Cerebellar cortex (tissue), 1 donor: ENCODE results near the gene PNMA3.
"Not testable (repeated sequence)": the region's sequence is repeated elsewhere in the genome, so short reads cannot be mapped to it uniquely, and the experiment has no call there.

ENCODE experiments used
- DNase-seq: peaks from one replicate; pipeline ENCODE4 v3.0.0-alpha.2; 2015; ENCODE audit warnings: low spot score

PNMA3 gene

DNA sequence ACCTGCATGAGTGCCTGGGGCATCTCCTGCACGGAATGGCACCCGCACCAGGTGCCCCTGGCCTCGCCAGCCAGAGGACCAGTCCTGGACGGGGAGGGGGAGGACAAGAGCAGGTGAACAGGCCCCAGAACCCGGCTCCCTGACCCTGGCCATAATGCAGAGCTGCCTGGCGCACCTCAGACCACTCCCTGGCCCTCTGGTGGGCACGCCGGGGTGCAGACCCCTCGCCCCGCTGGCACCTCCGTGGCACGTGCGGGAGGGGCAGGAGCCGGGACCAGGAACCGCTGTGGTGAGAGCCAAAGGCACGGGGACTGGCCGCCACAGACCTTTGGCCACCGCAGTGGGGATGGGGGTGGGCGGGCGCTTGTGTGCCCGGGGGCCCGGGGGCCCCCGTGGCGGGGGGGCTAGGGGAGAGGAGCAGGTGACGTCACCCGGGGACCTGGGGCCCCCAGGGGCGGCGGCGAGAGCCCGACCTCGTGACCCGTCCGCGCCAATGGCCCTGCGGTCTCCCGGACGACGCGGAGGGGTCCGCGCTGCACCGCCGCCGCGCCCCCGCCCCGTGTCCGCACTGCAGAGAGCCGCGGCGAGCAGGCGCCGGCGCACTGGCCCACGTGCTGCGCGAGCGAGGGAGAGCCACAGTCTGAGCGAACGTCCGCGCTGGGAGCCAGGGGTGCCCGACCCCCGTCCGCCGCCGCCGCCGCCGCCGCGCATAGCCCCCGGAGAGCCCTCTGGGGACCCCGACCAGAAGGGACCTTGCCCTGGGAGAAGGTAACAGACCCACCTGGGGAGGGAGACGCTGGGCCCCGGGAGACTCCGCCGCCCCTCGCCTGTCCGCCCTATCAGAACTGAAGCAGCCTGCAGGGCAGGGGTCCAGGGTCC is at the start of gene PNMA3:
PNMA3 (plus strand) TSS at position 600 of the 879 bp plus-strand sequence. CDS start 586 bp downstream, outside the sequence.
- DNase-seq: no peak

DNA sequence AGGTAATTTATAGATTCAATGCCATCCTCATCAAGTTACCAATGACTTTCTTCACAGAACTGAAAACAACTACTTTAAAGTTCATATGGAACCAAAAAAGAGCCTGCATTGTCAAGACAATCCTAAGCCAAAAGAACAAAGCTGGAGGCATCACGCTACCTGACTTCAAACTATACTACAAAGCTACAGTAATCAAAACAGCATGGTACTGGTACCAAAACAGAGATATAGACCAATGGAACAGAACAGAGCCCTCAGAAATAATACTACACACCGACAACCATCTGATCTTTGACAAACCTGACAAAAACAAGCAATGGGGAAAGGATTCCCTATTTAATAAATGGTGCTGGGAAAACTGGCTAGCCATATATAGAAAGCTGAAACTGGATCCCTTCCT is 39.1 kb upstream of the PNMA3 start:
- DNase-seq: not testable (repeated sequence)

GRCh38 chrX:153019166-153019565 is 37.1 kb upstream of the PNMA3 start:
- no peak for DNase-seq

DNA sequence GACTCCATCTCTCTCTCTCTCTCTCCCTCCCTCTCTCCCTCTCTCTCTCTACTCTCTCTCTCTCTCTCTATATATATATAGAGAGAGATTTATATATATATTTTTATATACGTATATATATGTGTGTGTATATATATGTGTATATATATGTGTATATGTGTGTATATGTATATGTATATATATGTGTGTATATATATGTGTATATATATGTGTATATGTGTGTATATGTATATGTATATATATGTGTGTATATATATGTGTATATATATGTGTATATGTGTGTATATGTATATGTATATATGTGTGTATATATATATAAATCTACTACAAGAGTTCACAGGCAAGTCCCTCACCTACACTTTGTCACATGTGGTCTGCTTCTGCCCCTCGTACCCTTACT is 29.8 kb upstream of the PNMA3 start:
- DNase-seq: not testable (repeated sequence)

DNA sequence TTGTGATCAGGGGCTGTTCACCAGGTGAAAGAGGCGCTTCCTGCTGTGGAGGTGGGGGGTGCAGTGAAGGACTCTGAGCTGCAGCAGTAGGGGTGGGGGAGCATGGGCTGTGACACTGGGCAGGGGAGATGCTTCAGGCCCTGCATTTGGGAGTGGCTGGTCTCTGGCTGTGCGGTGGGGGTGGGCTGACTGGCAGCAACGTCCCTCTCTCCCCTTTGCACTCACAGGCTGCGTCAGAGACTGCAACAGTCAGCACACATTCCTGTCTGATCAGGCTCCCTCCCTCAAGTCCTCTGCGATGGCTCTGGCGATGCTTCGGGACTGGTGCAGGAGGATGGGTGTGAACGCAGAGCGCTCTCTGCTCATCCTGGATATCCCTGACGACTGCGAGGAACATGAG is 27.8 kb upstream of the PNMA3 start:
- DNase-seq: not testable (repeated sequence)

- DNase-seq: no peak
Measured at GRCh38 chrX:153029162-153029561, 27.1 kb upstream of the PNMA3 start.

DNA sequence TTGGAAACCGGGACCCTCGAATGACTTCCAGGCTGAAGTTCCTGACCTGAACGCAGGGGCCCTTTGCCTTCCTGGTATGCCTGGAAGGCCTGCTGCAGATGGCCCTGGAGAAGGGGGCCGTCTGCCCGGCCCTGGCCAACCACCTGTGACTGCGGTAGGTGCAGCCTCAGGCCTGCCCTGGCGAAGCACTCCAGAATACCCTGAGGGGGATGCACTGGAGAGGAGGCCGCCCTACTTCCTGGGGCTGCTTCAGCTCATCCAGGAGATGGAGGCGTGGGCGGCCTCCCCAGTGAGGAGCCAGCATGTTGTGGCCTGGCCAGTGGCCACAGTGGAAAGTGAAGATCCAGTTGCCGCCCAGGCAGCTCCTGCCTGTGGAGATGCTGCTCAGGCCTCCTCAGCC is 26.4 kb upstream of the PNMA3 start:
- DNase-seq: no peak

GRCh38 chrX:153030801-153031200 is 25.5 kb upstream of the PNMA3 start:
- no peak for DNase-seq

DNA sequence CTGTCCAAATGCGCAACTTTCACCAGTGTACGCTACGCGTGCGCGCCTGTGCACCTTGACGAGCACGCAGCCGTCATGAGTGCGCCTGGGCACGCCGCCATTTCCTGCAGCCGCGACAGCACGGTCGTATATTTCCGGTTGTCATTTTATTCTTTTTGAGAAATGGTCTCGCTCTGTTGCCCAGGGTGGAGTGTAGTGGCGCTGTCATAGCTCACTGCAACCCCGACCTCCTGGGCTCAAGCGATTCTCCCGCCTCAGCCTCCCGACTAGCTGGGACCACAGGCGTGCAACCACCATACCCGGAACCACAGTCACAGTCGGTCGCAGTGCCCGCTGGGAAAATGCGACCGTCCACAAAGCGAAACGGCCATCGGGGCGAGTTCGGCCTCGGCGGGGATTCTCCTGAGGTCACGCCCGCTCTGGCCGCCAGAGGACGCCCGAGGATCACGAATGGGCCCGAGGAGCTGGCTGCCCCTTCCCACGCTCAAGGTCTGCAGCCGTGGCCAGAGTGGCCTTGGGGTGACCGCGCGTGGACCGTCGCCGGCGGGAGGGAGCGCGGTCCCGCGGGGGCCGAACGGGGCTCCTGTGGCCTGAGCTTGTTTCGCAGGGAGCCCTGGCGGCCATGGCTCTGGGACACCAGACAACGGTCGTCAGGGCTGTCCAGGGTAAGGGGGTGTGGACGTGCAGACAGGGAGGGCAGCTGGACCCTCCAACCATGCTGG is 23.7 kb upstream of the PNMA3 start:
- peak; percentile 43 for DNase-seq

GRCh38 chrX:153049093-153049492 is 7.2 kb upstream of the PNMA3 start:
- DNase-seq: no peak

- no peak for DNase-seq
Measured at GRCh38 chrX:153052534-153052933, 3.7 kb upstream of the PNMA3 start.

GRCh38 chrX:153057281-153057680 is 1.0 kb downstream of the PNMA3 start:
- no peak for DNase-seq

DNA sequence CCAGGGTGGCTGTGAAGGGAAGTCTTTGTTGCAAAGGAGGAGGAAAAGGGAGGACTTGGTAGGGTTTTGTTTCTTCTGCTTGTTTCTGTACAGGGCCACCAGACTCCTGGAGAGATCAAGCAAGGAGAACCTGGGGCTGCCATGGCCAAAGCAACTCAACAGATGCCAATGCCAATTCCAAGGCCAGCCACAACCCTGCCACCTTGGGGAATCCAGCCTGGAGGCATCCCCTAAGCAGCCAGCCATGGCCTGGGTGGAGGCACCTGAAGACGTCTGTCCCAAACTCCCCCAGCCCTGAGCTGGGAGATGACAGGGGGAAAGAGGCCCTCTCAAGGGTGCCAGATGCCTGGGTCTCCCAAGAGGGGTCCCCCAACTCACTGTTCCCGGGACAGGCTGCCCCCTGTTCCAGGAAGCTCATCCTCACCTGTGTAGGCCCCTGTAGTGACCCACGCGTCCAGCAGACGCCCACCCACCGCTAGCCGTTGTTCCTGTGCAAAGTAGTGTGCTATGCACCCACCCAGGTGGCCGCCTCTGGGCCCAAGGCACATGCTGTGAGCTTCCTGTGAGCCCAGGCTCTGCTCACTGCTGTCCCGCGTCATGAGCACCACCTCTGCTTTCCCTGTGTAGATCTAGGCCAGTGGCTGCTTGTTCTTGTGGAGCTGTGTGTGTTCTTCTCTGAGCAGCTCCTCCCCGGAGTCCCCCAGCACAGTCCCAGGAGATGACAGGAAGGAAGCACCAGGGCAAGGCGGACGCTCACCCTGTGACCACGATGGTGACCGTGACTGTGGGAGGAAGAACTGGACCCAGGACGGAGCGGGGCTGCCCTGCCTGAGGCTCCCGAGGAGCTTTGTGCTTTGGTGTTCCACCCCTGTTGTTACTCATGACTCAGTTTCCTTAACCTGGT is 3.2 kb downstream of the PNMA3 start:
- no peak for DNase-seq

DNA sequence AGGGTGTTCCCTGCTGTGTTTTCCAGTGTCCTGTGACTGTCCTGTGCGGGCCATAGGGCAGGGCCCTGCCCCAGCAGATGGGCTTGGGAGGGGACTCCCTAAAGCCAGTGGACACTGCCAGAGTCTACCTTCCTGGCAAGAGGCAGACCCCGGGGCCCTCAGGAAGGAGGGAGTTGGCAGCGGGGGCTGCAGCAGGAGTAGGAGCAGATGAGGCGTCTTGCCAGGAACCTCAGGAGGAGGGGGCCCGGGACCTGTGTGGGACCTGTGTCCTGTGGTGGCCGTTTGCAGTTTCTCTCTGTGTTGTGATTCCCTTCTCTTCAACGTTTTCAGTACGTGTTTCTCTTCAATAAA is 3.8 kb downstream of the PNMA3 start:
- DNase-seq: no peak

DNA sequence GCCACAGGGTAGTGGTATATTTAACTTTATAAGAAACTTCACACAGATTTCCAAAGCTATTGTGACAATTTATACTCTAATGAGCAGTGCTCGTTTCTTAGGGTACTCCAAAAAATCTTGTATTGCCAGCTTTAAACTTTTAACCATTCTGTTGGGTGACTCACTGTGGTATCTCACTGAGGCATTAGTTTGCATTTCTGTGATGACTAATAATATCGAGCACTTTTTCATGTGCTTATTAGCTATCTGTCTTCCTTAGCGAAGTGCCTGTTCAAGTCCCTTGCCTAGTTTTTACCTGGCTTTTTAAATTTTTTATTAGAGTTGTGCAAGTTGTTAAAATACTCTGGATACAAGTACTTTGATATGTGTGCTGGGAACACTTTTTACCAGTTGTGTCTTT is 5.5 kb downstream of the PNMA3 start:
- no peak for DNase-seq

DNA sequence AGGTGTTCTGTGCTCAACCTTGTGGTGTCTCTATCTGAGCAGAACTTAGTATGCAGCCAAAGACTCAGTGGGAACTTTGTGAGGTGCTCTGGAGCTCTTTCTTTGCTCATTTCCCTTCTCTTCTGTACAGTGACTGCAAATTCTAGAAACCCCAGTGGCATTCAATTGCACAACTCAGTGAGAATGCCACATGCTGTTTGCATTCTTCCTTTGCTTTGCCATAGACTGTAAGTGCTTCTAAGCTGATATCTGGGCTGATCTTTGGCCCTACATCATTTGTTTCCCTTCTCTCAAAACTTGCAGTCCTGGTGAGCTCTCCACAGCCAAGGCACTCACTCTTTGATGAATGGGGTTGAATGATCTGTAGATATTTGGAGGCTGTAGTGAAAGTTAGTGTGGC is 7.0 kb downstream of the PNMA3 start:
- DNase-seq: no peak

DNA sequence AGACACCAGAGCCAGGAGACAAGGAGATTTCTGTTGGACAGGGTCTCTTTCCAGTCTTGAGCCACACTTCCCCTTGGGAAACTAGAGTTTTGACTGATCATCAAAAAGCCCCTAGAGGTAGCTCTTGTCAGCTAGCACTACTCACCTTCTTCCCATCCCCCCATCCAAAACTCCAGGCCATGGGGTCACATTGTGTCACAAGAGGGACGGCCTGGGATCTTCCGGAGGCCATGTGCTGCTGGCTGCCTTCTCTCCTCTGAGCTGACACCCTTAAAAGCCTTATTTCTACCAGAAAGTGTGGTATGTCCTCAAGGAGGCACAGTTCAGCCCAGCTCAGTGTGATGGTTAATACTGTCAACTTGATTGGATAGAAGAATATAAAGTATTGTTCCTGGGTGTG is 7.8 kb downstream of the PNMA3 start:
- no peak for DNase-seq

- no peak for DNase-seq
Measured at GRCh38 chrX:153065389-153065788, 9.1 kb downstream of the PNMA3 start.

DNA sequence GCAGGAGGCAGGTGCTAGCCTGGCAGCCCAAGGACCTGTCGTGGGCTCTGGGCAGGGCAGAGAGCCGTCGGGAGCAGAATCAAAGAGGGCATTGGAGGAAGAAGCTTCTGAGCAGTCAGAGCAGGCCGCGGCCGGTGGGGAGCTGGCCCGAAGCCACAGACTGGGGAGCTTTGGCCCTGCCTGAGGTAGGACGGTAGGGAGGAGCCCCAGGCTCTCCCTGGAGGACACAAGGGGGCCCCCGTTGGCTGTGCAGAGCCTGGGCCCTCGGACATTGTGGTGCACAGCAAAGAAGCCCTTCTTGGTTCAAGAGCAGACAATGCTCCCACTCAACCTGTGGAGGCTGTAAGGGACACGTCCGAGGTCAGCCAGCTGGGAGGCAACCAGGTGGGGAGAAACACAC is 10.1 kb downstream of the PNMA3 start:
- DNase-seq: not testable (repeated sequence)

GRCh38 chrX:153071909-153072583 is 15.8 kb downstream of the PNMA3 start, which contains the start of gene PNMA6A:
TSS of gene PNMA6A (plus strand) at chrX:153072454. CDS start at chrX:153073063, 609 bp downstream.
- DNase-seq: not testable (repeated sequence)

DNA sequence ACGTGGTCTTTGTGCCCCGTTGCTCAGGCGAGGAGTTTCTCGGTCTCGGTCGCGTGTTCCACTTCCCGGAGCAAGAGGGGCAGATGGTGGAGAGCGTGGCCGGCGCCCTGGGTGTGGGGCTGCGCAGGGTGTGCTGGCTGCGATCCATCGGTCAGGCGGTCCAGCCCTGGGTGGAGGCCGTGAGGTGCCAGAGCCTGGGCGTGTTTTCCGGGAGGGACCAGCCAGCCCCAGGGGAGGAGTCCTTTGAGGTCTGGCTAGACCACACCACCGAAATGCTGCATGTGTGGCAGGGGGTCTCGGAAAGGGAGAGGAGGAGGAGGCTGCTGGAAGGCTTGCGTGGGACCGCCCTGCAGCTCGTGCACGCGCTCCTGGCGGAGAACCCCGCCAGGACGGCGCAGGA is 17.1 kb downstream of the PNMA3 start:
- DNase-seq: not testable (repeated sequence)
